ENCODE results near the gene IRS1.

DNA sequence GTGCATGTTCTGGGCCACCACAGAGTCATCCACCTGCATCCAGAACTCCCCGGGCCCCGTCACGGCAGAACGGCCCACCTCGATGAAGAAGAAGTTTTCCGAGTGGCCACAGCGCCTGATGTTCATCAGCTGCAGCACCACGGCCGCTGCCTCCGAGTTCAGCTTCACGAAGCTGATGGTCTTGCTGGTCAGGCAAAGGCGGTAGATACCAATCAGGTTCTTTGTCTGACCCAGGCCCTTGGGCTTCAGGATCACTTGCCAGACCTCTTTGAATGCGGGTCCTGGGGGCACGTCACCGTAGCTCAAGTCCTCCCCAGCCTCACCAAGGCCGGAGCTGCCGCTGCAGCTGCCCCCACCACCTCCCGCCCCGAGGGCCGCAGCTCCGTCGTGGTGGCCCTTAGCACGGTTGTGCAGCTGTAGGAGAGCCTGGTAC, 1.6 kb downstream of the IRS1 start:
- TF ChIP-seq GATA2 (IDR thresholded peaks at IDR 0.05; ENCODE audit: low read depth, low read length) (no peak), GATA3 (IDR thresholded peaks at IDR 0.05; ENCODE audit: low read depth, low read length) (no peak)
